MG63 (cell line): ENCODE measurements around the gene HMGCLL1. TPM values are rescaled to one million over a fixed set of nuclear protein-coding genes. Genes with fewer than 3 reads are reported as not detected.
A peak's percentile ranks its signal among the peaks of the same experiment; 100 is the strongest.

ENCODE experiments used
- DNase-seq: peaks from one replicate; pipeline ENCODE4 v3.0.0-alpha.2; 2020
- H3K27me3 ChIP-seq: fragments of 250-450 bp; sonication (Bioruptor Pico); 2 replicates; pipeline ENCODE4 v1.5.1; 2020; ENCODE audit warnings: mild to moderate bottlenecking, moderate library complexity
- H3K36me3 ChIP-seq: fragments of 250-450 bp; sonication (Bioruptor Pico); 2 replicates; pipeline ENCODE4 v1.5.1; 2020; ENCODE audit warnings: mild to moderate bottlenecking, moderate library complexity
- H3K4me3 ChIP-seq: fragments of 250-450 bp; sonication (Bioruptor Pico); 2 replicates; pipeline ENCODE4 v1.5.1; 2020; ENCODE audit warnings: mild to moderate bottlenecking, moderate library complexity
- H3K9me3 ChIP-seq: fragments of 250-450 bp; sonication (Bioruptor Pico); 2 replicates; pipeline ENCODE4 v1.5.1; 2020; ENCODE audit warnings: mild to moderate bottlenecking, moderate library complexity
- total RNA-seq: library from RNA; depleted of rRNA; stranded (reverse); fragments of >200 nt; shearing (Covaris generic); gene quantifications from 2 replicates; pipeline ENCODE4 v1.2.3, GENCODE V29; 2014; ENCODE audit warnings: low replicate concordance

HMGCLL1 gene
- total RNA-seq, 1 experiment from 2014 or later: not detected

DNA sequence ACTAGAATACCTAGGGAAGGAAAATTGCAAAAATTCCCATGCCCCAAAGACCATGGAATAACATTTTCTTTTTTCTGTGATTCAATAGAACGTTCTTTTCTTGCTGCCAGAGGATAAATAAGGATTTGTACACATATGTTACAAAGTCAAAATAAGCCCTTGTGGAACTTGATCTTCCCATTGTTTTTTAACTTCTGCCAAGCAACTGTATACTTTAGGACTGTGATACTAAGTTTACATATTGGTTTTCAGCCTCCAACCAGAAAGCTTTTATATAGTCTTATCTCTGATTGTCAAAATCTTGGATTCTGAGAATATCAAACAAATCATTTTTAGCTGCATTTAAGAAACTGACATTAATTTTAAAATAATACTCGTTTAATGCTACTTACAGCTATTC lies 84.6 kb downstream of the HMGCLL1 start:
- no peaks in the 10 kb centered on the region for H3K36me3 ChIP-seq
- DNase-seq: no peak
- H3K9me3 ChIP-seq: no peaks in the 10 kb centered on the region
- H3K27me3 ChIP-seq: no peaks in the 10 kb centered on the region
- H3K4me3 ChIP-seq: no peak overlapping the region

DNA sequence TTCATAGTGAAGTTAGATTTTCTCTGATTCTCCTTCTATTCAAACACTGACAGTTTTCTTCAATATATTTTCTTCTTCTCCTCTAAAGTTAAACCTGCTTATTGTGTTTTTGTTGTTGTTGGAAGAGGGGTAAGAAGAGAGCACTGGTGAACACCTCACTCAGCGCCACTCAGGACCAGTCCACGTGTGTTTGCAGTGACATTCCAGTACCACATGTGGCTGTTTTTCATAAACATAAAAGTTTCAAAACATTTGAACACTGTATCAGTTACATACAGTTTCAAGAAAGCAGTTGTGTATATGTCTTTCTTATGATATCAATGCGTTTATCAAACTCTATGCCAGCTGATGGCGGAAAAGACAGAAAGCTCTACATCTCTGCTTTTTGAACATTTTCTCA lies 86.7 kb downstream of the HMGCLL1 start:
- no peak overlapping the region for H3K4me3 ChIP-seq

DNA sequence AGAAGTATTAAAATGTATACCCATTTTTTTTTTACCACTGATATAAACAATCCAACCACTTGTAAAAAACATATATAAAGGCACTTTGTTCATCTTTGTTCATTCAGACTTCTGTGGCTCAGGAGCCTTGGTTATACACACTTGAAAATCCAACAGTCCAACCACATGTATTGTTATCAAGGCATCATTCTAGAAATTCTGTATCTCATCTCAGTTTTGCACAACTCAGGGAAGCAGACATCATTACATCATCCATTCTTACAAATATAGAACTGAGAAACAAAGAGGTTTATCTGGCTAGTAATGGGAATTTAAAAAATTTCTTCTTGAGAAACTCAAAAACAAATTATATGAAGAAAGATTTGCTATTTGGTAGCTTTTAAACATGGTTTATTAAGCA lies 88.1 kb downstream of the HMGCLL1 start:
- Histone ChIP-seq H3K9me3 (no peaks in the 10 kb centered on the region), H3K36me3 (no peaks in the 10 kb centered on the region), H3K27me3 (no peaks in the 10 kb centered on the region), H3K4me3 (no peak overlapping the region)
- DNase-seq: no peak

More for the DNA sequence above, 86.7 kb downstream of the HMGCLL1 start:
- Histone ChIP-seq H3K36me3 (no peaks in the 10 kb centered on the region), H3K27me3 (no peaks in the 10 kb centered on the region), H3K9me3 (no peaks in the 10 kb centered on the region)
- DNase-seq: no peak

DNA sequence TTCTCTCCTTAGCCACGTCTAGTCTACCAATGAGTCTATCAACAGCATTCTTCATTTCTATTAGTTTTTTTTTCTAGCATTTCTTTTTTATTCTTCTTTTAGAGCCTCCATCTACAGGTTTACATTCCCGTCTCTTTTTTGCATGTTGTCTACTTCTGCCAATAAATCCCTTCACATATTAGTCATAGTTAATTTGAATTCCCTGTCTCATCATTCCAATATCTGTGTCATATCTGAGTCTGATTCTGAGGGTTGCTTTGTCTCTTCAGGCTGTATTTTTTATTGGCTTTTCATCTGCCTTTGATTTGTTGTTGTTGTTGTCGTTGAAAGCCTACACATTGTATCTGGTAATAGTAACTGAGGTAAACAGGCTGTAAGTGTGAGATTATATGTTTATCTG lies 104.6 kb downstream of the HMGCLL1 start:
- Histone ChIP-seq H3K9me3 (peaks cover 7% of the 10 kb centered on the region), H3K27me3 (no peaks in the 10 kb centered on the region), H3K4me3 (no peak overlapping the region), H3K36me3 (no peaks in the 10 kb centered on the region)
- DNase-seq: no peak

DNA sequence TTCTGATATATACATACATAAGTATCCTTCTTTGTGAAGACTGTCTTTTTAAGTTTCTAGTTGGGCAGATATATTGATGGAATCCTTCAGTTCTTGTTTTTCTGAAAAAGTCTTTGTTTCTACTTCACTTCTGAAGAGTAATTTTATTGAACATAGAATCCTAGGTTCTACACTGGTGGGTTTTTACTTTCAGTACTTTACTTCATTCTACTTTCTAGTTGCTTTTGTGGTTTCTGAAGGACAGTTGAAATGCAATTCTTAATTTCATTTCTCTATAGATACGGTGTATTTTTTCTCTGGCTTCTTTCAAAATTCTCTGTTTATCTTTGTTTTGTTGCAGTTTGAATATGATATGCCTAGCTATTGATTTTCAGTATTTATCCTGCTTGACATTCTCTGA lies 105.3 kb downstream of the HMGCLL1 start:
- no peaks in the 10 kb centered on the region for H3K36me3 ChIP-seq
- peaks cover 7% of the 10 kb centered on the region for H3K9me3 ChIP-seq
- DNase-seq: no peak
- no peak overlapping the region for H3K4me3 ChIP-seq
- no peaks in the 10 kb centered on the region for H3K27me3 ChIP-seq

DNA sequence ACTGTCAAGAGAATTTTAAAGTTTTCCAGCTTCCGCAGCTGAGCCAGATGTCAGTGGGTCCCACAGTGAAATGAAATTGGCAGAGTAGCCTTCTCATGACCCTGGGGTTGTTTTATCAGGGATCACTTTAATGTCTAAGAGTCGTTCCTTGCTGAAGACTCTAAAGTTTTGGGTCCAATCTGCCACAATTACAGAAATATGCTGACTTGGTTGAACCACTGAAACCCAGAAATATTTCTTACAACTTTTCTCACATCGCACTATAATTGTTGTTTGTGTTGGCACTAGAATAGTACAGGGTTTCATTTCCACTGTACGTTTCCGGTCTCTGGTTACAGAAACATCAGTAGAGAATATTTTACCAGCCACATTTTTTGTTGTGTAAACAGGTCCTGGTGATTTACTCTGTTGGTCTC lies 109.0 kb downstream of the HMGCLL1 start:
- no peak for DNase-seq

DNA sequence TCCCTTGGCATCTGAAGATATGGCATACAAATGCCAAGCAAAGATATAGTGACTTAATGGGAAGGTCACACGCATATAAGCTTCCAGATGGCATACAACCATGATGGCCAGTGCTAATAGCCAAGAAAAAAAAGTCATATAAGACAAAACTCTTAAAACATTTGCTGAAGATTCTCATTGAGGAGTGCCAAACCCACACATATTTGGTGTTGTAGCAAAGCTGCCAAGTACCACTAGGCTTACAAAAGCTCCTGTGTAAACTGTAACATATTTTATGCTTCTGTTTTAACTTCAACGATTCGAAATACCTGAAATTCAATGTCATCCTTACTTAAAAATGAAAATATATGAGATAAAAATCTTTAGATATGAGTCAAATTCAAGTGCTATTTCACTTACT lies 123.0 kb downstream of the HMGCLL1 start:
- peak; percentile 51 for DNase-seq

More for the DNA sequence above, 109.0 kb downstream of the HMGCLL1 start:
- Histone ChIP-seq H3K4me3 (no peak overlapping the region), H3K9me3 (peaks cover 7% of the 10 kb centered on the region), H3K27me3 (no peaks in the 10 kb centered on the region), H3K36me3 (no peaks in the 10 kb centered on the region)

DNA sequence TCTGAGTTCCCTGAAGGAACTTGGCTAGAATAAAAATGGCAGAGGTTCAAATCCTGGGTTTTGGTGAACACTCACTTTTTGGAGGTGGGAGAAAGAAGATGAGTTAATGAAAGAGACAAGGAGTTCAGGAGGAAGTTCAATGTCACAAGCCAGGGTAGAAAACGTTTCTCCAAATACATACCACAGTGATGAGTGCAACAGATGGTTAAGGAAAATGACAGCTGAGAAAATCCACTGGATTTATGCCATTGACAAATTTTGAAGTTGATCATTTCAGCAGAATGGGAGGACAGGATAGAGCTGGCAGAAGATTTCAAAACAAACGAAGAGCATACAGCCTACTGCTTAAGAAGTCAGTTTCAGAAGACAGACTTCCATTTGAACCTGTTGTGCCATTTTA lies 129.0 kb downstream of the HMGCLL1 start:
- no peak overlapping the region for H3K4me3 ChIP-seq

More for the DNA sequence above, 123.0 kb downstream of the HMGCLL1 start:
- Histone ChIP-seq H3K4me3 (no peak overlapping the region), H3K36me3 (no peaks in the 10 kb centered on the region), H3K9me3 (no peaks in the 10 kb centered on the region; the same call in 1 of the 2 replicates), H3K27me3 (no peaks in the 10 kb centered on the region)

DNA sequence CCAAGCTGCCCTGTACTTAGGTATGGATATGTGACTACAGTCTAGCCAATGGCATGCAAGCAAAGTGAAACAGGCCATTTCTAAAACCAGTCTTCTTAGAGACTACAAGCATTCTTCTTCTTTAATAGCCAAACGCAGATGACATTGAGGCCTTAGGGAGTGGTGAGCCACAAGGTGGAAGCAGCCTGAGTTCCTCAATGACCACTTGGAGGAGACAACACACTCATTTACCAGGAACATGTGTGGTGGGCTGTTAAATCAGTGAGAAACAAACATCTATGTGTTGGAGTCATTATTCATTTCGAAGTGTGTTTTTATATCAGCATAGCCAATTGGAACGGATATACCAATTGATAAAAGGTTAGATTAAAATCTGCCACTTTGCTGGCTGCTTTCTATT lies 129.8 kb downstream of the HMGCLL1 start:
- no peaks in the 10 kb centered on the region for H3K27me3 ChIP-seq
- no peaks in the 10 kb centered on the region for H3K9me3 ChIP-seq
- no peaks in the 10 kb centered on the region for H3K36me3 ChIP-seq
- no peak overlapping the region for H3K4me3 ChIP-seq
- peak; percentile 7 for DNase-seq

More for the DNA sequence above, 129.0 kb downstream of the HMGCLL1 start:
- Histone ChIP-seq H3K9me3 (no peaks in the 10 kb centered on the region), H3K36me3 (no peaks in the 10 kb centered on the region), H3K27me3 (no peaks in the 10 kb centered on the region)
- peak; percentile 5 for DNase-seq

DNA sequence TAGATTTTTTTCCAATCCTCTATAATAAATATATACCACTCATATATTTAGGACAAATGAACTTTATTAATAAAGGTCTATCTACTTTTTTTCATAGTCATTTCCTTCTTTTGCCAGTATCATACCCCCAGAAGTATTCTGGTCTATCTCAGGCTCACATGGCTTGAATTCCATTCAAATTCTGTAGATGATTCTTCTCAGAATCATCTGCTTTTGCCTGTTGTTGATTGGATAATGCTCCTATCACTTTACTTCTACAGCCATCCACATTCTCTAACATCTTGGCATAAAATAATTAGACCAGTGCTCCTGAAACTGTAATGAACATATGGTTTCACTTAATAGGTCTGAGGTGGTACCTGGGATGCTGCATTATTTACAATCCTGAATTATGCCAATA lies 130.5 kb downstream of the HMGCLL1 start:
- H3K27me3 ChIP-seq: no peaks in the 10 kb centered on the region
- no peak for DNase-seq
- no peaks in the 10 kb centered on the region for H3K9me3 ChIP-seq
- H3K4me3 ChIP-seq: no peak overlapping the region
- H3K36me3 ChIP-seq: no peaks in the 10 kb centered on the region

DNA sequence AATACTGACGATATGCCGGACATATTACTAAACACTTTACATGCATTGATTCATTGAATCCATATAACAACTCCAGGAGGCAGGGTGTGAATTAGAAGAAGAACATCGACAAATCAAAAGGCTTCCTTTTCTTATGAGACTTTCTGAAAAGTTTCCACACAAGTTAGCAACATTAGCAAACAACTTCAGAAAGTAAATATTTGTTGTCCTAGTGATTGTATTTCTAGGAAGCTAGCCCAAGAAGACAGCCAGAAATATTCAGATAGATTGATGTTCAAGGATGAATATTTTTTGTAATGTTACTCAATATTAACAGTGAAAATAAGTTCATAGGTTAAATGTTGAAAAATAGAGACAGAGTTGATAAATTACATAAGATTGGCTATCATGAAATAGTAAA lies 131.1 kb downstream of the HMGCLL1 start:
- Histone ChIP-seq H3K36me3 (no peaks in the 10 kb centered on the region), H3K4me3 (no peak overlapping the region), H3K9me3 (no peaks in the 10 kb centered on the region), H3K27me3 (no peaks in the 10 kb centered on the region)
- no peak for DNase-seq

DNA sequence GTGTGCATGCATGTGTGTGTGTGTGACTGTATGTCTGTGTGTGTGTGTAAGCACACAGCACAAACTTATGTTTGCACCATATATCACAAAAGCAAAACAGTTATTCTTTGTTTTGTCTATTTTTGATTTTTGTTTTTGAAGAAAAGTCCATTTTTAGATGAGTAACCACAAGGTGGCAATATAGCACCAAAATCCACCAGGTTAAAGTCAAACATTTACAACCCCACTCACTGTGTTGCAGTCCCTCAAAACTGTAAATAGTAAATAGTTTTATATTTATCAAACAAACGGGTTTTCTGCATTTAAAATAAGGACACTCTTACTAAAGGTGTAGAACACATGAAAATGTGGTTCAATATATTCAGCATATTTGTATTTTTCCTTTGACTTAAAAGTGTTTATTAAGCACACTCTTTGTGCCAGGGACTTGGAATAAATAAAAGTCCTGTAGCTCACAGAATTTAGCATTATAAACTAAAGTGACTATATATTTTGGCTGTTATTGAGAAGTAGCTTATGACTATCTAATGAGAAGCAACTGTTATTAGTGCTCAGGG lies 133.3 kb downstream of the HMGCLL1 start:
- DNase-seq: no peak
- Histone ChIP-seq H3K36me3 (no peaks in the 10 kb centered on the region), H3K27me3 (no peaks in the 10 kb centered on the region), H3K9me3 (no peaks in the 10 kb centered on the region), H3K4me3 (no peak overlapping the region)

DNA sequence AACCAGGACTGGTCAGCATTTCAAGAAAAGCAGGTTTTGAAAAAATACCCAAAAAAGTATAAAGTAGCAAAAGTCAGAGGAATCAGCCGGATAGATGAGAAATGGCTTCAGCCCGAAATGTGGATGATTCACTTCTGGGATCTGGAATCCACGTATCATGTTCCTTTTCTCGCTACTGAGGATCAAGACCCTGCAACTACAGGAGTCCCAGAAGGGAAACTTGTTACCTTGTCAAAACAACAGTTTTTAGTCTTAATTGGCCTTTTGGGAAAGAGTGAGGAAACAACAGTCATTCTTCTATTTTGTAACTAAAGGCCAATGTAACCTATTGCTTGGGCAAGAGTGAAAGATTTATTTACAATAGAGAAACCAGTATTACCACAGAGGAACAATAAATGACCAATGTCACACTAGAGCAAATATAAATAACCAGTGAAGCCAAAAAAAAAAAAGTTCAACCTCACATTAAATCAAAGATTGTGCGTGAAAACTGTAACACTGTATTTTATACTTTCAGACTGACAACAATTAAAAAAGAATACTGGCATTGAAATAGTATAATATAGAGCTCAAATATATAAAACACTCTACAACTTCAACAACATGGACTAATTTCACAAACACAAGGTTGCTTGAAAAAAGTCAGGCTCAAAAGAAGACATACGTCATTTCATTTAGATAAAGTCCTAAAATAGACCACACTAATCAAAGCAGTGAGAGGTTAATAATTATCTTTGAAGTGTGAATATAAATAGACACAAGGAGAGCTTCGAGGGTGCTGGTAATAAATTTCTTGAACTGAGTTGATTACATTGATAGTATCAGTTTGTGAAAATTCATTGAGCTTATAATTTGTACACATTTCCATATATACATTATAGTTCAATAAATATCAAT lies 135.5 kb downstream of the HMGCLL1 start:
- H3K27me3 ChIP-seq: no peaks in the 10 kb centered on the region
- DNase-seq: no peak
- no peak overlapping the region for H3K4me3 ChIP-seq
- no peaks in the 10 kb centered on the region for H3K36me3 ChIP-seq
- H3K9me3 ChIP-seq: no peaks in the 10 kb centered on the region

DNA sequence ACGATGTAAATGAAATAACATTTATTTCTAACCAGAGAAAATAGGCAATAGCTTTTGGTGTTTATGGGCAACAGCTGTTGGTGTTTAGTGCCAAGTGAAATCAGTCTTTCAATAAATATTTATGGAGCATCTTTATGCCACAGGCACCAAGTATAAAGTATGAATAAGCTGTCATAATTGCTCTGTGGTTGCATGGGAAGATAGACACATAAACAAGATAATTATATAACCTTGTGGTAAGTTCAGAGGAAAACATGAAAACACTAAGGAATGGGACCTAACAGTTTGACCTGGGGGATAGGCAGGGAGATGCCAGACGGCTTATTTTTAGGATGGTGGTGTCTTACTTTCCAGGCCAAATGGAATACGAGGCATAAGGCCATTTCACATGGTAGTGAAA lies 140.8 kb downstream of the HMGCLL1 start:
- Histone ChIP-seq H3K36me3 (no peaks in the 10 kb centered on the region), H3K4me3 (no peak overlapping the region), H3K9me3 (no peaks in the 10 kb centered on the region), H3K27me3 (no peaks in the 10 kb centered on the region)
- DNase-seq: no peak

DNA sequence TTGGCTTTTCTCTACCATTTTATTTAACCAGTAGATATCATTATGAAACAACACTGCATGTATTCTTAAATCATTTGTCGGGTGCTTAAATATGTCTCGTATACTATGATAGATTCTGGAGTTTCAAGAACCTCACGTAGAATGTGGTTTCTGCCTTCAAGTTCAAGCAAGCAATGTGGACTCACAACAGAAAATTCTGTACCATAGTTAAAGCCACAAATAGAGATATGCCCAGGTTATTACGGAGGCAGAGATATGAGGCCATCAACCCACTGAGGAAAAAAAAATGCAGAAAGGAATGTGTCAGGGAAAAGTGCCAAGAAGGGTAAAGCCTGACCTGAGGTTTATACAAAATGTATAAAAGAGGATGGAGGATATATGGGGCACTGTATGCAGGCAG lies 141.9 kb downstream of the HMGCLL1 start:
- DNase-seq: no peak
- Histone ChIP-seq H3K27me3 (no peaks in the 10 kb centered on the region), H3K4me3 (no peak overlapping the region), H3K36me3 (no peaks in the 10 kb centered on the region), H3K9me3 (no peaks in the 10 kb centered on the region)

DNA sequence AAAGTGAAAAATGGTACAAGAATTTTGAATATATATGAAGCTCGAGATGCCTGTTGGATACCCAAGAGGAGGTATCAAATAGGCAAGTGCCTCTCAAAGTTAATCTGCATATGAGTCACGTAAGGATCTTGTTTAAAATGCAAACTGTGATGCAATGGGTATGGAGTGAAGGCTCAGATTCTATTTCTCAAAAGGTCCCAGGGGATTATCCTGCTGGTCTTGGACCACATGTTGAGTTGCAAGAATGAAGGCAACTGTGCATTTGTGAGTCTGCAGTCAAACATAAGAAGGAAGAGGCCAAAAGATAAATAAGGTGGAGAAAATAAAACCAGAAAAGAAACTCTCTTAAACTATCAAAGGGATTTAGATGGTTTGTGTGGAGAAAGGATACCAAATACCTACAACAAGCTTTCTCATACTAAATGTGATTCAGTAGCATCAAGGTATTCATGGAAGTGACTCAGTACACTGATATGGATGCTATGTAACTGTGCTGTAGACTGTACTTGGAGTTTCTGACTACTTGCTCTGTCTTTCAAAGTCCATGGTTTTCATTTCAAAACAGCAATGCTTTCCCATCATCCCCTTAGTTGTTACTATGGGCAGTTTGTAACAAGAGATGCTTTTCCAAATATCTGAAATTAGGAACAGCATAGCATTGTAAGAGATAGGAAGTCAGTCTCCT lies 145.4 kb downstream of the HMGCLL1 start:
- Histone ChIP-seq H3K4me3 (no peak overlapping the region), H3K9me3 (no peaks in the 10 kb centered on the region), H3K27me3 (no peaks in the 10 kb centered on the region), H3K36me3 (no peaks in the 10 kb centered on the region)
- DNase-seq: no peak

DNA sequence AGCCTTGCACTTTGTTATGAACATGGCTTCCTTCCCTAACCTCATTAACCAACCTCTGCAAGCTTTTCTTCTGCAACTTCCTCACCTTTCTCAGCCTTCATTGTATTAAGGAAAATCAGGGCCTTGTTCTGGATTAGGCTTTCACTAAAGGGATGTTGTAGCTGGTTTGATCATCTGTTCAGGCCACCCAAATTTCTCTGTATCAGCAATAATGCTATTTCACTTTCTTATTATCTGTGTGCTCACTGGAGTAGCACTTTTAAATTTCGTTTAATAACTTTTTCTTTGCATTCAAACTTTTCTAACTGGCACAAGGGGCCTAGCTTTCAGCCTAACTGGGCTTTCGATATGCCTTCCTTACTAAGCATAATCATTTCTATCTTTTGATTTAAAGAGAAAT lies 155.1 kb downstream of the HMGCLL1 start:
- no peak for DNase-seq
- H3K36me3 ChIP-seq: no peaks in the 10 kb centered on the region
- no peaks in the 10 kb centered on the region for H3K9me3 ChIP-seq
- H3K4me3 ChIP-seq: no peak overlapping the region
- H3K27me3 ChIP-seq: no peaks in the 10 kb centered on the region
